HG02588 (cell line): Measurements from ENCODE around the gene NSUN3.
"Not testable (repeated sequence)": the region's sequence is repeated elsewhere in the genome, so short reads cannot be mapped to it uniquely, and the experiment has no call there.

Experiments used
- ATAC-seq: cut with Tn5 transposase; IDR thresholded peaks from one replicate; pipeline ENCODE4 v1.9.1; 2021; ENCODE audit warnings: mild to moderate bottlenecking, moderate library complexity; ENCODE audit not compliant: unreplicated experiment

NSUN3 gene

DNA sequence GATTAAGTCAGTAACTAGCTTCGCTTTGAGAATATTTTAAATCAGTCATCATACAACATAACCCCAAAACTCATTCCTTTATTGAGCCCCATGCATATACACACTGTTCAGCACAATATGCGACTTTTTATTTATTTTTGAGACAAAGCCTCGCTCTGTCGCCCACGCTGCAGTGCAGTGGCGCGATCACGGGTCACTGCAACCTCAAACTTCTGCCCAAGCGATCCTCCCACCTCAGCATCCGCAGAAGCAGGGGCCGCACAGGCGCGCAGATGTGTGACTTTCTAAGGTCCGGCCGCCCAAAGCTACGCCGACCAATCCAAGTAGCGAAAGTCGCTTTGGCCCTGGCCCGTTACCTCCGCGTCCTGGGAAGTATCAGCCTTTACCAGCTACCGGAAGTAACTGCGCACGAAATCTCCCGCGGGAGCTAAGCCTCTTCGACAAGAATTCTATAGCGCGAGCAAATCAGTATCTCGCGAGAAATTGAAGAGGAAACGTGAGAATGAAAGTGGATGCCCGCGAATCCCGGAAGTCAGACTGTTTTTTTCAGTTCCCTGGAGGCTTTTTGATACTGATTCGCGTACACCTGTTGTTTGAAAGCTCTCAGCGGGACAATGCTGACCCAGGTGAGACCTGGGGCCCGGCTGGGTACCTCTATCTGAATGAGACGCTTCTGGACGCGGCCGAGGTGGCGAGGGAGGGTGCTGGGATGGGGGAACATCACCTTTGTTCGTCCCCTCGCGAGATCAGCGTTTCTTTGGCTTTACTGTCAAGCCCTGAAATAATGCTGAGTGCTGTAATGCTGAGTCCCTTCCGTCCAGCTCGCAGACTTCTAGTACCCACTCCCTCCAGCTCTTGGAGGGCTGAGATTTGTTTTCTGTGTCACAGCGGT is at the start of gene NSUN3, which contains the start of gene DHFR2:
NSUN3 (plus strand) TSS at position 549 of the 892 bp plus-strand sequence; CDS start at position 615, 66 bp downstream.
DHFR2 (minus strand) TSS at position 404 of the 892 bp plus-strand sequence. CDS start 1,405 bp downstream, outside the sequence.
- peak; percentile 94 for ATAC-seq

- ATAC-seq: no peak
These were observed 47.8 kb upstream of the NSUN3 start for GRCh38 chr3:94015025-94015424.

GRCh38 chr3:94019659-94020058 is 43.2 kb upstream of the NSUN3 start:
- ATAC-seq: no peak

GRCh38 chr3:94020293-94020692 is 42.6 kb upstream of the NSUN3 start:
- ATAC-seq: no peak

- ATAC-seq: no peak
These were observed 38.5 kb upstream of the NSUN3 start for GRCh38 chr3:94024385-94024784.

DNA sequence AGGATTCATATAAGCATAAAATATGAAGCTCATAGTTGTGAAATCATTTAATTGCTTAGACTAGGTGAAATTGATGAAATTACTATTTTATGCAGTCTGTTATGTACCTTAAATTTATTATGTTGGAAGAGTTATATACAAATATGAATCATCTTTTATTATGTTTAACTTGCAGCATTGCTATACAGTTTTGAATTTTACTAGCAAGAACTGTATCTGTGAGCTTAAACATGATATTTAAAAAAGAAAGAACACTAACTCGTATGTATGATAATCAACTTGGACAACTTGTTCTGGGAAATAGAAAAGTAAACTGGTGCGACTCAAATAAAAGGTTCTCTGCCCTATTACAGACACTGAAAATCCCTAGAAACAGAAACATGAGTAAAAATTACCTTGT is 36.2 kb upstream of the NSUN3 start:
- no peak for ATAC-seq

GRCh38 chr3:94028093-94028837 is 34.6 kb upstream of the NSUN3 start, which contains the start of gene STX19:
STX19 (minus strand) TSS chr3:94028597; CDS start chr3:94015269, 13,328 bp downstream.
- ATAC-seq: no peak

- peak; percentile 70 for ATAC-seq
These were observed 25.9 kb upstream of the NSUN3 start for GRCh38 chr3:94036909-94037507.

GRCh38 chr3:94043285-94043684 is 19.6 kb upstream of the NSUN3 start:
- no peak for ATAC-seq

GRCh38 chr3:94044100-94044936 is 18.5 kb upstream of the NSUN3 start:
- ATAC-seq: not testable (repeated sequence)

DNA sequence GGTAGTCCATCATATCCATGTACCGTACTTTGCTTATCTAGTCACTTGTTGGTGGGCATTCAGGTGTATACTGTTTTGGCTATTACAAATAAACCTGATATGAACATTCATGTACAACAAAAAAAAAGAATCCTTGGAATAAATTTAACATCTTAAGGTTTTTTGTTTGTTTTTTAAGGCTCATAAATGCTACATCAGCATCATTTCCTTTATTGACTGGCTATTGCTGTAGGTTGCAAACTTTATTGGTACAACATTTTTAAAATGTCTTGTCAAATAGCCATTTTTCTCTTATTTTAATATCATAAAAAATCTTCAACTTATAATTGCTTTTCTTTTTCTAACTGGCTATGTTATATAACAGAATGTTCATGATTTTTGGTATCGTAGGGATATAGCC is 16.3 kb upstream of the NSUN3 start:
- ATAC-seq: no peak

DNA sequence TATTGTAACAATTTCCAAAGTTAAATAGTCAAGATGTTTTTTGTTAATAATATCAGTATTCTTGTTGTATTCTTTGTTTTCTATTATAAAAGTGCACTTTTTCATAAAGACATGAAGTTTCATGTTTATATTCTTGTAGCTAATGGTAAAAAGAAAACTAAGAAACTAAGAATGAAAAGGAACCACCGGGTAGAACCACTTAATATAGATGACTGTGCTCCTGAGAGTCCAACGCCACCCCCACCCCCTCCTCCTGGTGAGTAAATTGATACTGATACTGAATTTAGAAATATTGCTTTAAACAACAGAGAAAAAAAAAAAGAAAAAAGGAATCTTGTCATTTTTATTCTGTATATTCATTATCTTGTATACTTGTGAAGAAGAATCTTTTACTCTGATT is 13.6 kb upstream of the NSUN3 start:
- ATAC-seq: no peak

- no peak for ATAC-seq
These were observed 12.3 kb upstream of the NSUN3 start for GRCh38 chr3:94050546-94050945.

- no peak for ATAC-seq
These were observed 1.6 kb upstream of the NSUN3 start for GRCh38 chr3:94061297-94061696.

DNA sequence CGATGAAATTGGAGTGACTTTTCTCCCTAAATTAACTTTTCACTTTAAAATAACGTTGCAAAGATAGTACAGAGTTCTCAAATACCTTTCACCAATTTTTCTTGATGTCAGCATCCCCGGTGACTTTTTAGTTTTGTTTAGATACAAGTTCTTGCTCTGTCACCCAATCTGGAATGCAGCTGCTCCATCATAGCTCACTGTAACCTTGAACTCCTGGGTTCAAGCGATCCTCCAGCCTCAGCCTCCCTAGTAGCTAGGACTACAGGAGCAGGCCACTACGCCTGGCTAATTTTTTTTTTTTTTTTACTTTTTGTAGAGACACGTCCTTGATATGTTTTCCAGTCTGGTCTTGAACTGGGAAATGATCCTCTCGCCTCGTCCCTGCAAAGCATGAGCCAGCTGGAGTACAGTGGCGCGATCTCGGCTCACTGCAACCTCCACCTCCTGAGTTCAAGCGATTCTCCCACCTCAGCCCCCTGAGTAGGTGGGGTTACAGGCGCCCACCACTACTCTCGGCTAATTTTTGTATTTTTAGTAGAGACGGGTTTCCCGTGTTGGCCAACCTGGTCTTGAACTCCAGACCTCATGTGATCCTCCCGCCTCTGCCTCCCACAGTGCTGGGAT is 747 bp downstream of the NSUN3 start:
- no peak for ATAC-seq

DNA sequence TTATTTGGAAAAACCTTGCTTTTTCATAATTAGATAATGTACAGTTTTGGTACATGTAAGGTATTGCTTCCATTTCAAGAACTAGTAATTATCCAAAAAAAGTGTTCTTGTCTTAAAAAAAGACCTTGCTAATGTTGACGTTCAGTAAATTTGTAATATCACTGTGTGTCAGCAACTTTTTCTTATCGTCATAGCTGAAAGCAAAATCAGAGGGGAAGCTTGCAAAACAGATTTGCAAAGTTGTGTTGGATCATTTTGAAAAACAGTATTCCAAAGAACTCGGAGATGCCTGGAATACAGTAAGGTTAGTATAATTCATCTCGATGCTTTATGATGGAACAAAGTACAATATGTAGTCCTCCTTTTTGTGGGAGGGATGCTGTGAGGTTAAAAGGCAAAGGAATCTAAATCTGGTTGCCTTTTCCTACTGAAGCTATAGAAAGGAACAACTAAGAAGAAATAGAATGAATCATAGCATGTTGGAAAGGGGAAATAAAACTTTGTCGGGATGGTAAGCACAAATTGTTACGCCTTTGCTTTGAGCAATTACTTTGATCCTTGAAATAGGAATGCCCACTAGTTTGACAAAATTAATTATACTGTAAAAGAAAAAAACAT is 1.5 kb downstream of the NSUN3 start:
- ATAC-seq: no peak

- ATAC-seq: no peak
These were observed 2.3 kb downstream of the NSUN3 start for GRCh38 chr3:94065122-94065521.

DNA sequence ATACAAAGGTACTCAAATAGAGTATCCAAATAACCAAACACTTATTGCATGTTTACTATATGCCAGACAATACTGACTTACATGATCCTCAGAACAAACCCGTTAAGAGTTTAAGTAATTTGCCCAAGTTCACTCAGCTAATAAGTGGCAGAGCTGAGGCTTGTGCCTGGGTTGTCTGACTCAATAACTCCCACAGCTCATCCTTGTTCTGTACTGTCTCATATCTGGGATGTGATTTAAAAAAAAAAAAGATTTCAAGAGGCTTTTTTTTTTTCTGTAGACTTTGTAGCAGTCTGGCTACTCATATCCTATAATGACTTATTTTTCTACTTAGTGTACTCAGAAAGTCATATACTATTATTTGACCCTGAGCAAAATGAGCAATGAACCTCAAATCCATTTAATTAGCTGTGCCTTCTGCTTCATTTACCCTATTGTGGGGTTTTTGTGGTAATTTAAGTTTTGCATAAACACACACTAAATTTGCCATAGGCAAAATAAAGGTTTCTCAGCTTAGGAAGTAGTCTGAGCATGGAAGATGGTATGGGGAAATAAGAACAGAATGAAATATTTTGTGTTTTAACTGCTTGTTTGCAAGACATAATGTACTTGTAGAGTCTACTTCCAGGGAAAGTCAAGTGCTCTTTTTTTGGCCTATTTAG is 3.1 kb downstream of the NSUN3 start:
- no peak for ATAC-seq
